ENCODE results near the gene PARM1.

PARM1 gene

DNA sequence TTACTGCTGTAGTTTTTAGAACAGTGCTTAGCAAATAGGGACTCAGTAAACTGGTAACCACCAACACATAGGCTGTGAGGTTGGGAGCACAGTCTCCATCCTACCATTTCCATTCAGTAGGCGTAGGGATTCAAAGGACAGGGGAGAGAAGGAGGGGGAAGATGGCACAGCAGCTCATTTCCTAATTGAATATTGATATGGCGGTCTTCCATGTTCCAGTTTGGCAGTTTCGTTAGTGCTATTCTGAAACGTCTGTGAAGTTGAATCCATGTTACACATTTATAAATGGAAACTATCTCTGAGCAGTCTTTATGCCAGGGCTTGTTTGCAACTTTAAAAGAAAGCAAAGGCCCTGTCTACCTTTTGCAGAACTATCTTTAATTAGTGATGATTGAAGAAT lies 105.5 kb downstream of the PARM1 start:
- no peak overlapping the region for H3K4me3 ChIP-seq (ENCODE audit: low read depth, low read length)
- TF ChIP-seq, protein P1, sequence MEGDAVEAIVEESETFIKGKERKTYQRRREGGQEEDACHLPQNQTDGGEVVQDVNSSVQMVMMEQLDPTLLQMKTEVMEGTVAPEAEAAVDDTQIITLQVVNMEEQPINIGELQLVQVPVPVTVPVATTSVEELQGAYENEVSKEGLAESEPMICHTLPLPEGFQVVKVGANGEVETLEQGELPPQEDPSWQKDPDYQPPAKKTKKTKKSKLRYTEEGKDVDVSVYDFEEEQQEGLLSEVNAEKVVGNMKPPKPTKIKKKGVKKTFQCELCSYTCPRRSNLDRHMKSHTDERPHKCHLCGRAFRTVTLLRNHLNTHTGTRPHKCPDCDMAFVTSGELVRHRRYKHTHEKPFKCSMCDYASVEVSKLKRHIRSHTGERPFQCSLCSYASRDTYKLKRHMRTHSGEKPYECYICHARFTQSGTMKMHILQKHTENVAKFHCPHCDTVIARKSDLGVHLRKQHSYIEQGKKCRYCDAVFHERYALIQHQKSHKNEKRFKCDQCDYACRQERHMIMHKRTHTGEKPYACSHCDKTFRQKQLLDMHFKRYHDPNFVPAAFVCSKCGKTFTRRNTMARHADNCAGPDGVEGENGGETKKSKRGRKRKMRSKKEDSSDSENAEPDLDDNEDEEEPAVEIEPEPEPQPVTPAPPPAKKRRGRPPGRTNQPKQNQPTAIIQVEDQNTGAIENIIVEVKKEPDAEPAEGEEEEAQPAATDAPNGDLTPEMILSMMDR (IDR thresholded peaks at IDR 0.05; ENCODE audit: low read depth, low read length) = no peak
- in situ Hi-C loops (cut with HindIII; ENCODE audit: low sequenced_read_pairs) = no loop called here
- DNase-seq (ENCODE audit: low read depth, low spot score) = no peak

DNA sequence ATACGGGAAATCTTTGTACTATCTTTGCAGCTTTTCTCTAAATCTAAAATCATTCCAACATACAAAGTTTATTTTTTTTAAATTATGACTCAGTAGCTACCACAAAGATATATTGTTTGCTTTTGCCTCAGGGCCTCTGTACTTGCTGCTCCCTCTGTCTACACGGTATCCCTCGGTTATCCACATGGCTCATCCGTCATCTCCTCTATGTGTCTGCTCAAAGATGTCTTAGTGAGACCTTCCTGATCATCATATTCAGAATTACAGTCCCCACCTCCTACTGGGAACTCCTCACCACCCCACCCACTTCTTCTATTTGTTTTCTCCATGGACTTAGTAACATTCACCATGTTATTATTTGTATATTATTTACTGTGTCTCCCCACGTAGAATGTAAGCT lies 107.8 kb downstream of the PARM1 start:
- no peak overlapping the region for H3K4me3 ChIP-seq (ENCODE audit: low read depth, low read length)
- in situ Hi-C loops (cut with HindIII; ENCODE audit: low sequenced_read_pairs) = no loop called here
- DNase-seq (ENCODE audit: low read depth, low spot score) = no peak
- TF ChIP-seq, protein P1 (IDR thresholded peaks at IDR 0.05; ENCODE audit: low read depth, low read length) = no peak

DNA sequence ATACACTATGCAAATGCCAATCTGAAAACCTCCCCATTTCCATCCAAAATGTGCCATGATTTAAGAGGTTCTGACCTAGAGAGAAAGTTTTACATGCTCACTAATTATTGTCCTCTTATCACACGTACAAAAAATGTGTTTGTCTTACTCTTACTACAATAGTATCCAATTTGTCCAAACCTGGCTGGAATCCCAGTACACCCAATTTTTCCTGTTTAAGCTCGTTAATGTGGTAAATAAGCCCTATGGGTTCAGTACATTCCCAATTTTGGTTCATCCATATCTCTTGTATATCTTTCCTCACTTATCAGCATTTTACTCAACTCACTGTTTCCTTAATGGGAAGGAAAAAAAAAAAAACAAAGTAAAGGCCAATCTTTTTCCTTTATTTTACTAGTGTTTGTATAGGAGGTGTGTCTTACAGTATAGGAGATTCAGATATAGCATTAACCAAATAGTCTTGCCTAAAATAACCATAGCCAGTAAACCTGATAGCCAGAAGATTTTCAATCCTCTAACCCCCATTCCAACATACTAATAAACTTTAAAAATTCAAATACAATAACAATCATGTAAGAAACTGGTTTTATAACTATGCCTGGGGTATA lies 109.8 kb downstream of the PARM1 start:
- in situ Hi-C loops (cut with HindIII; ENCODE audit: low sequenced_read_pairs) = no loop called here
- no peak overlapping the region for H3K4me3 ChIP-seq (ENCODE audit: low read depth, low read length)
- TF ChIP-seq, protein P1 (IDR thresholded peaks at IDR 0.05; ENCODE audit: low read depth, low read length) = no peak
- no peak for DNase-seq (ENCODE audit: low read depth, low spot score)

DNA sequence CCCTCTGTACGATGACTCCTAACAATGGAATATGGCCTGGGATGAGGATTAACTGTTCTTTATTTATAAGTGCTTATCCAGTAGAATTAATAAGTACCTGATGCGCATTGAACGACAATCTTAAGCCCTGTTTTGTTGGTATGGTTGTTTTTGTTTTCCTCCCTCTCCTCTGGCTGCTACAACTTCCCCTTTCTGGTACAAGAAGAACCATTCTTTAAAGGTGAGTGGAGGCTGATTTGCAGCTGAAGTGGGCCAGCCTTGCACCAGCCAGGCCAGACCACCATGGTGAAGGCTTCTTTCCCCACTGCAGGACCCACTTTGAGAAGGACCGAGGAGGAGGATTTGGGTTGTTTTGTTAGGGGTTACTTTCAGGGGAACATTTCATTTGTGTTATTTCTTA lies 113.3 kb downstream of the PARM1 start:
- in situ Hi-C loops (cut with HindIII; ENCODE audit: low sequenced_read_pairs) = no loop called here
- H3K4me3 ChIP-seq (ENCODE audit: low read depth, low read length) = no peak overlapping the region
- TF ChIP-seq, protein P1 (IDR thresholded peaks at IDR 0.05; ENCODE audit: low read depth, low read length) = no peak
- no peak for DNase-seq (ENCODE audit: low read depth, low spot score)

DNA sequence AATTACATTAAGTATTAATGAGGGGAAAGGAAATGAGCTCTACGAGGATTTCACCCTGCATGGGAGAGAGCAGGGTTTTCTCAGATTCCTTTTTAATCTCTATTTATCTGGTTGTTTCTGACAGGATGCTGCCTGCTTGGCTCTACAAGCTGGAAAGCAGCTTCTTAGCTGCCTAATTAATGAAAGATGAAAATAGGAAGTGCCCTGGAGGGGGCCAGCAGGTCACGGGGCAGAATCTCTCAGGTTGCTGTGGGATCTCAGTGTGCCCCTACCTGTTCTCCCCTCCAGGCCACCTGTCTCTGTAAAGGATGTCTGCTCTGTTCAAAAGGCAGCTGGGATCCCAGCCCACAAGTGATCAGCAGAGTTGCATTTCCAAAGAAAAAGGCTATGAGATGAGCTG lies 113.7 kb downstream of the PARM1 start:
- no peak for DNase-seq (ENCODE audit: low read depth, low spot score)
- TF ChIP-seq, protein P1 (IDR thresholded peaks at IDR 0.05; ENCODE audit: low read depth, low read length) = no peak
- in situ Hi-C loops (cut with HindIII; ENCODE audit: low sequenced_read_pairs) = no loop called here
- H3K4me3 ChIP-seq (ENCODE audit: low read depth, low read length) = no peak overlapping the region

DNA sequence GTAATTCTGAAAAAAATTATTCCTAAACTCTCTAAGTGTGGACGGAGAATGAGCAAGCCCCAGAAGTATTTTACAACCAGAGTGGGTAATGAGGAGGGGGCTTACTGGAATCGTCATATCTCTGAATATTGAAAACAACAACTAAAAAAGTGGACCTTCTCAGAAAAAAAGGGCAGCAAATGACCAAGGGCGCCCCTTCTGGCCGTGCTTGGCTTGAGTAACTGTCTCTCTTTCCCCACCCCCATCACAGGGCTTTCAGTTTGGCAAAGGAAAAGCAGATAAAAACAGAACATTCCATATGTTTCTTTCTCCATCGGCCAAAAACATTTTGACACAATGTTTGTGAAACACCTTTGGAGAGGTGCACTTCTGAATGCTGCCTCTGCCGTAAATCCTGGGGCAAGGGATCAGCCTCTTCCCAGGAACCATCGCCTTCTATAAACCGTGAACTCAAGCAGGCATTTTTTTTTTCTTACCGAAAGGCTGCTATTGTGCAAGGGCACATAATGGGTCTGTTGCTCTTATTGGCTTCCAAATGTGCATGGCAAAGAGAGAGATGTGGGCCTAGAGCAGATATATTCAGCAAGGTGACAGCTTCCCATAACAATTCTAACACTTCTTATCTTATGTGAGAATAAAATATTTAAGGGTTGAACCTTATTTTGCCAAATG lies 115.4 kb downstream of the PARM1 start:
- DNase-seq (ENCODE audit: low read depth, low spot score) = no peak

More for the DNA sequence above, 115.4 kb downstream of the PARM1 start:
- in situ Hi-C loops (cut with HindIII; ENCODE audit: low sequenced_read_pairs) = no loop called here
- H3K4me3 ChIP-seq (ENCODE audit: low read depth, low read length) = no peak overlapping the region
- TF ChIP-seq, protein P1 (IDR thresholded peaks at IDR 0.05; ENCODE audit: low read depth, low read length) = no peak

All from astrocyte of the spinal cord (primary cell).